ENCODE measurements around the gene PKDREJ.
"Not testable (repeated sequence)": the region's sequence is repeated elsewhere in the genome, so short reads cannot be mapped to it uniquely, and the experiment has no call there.

PKDREJ gene

GRCh38 chr22:46265627-46266026 is 2.5 kb upstream of the PKDREJ start:
- DNase-seq, result not testable (repeated sequence)

- not testable (repeated sequence) for DNase-seq
Measured at GRCh38 chr22:46264520-46264919, 1.4 kb upstream of the PKDREJ start.

GRCh38 chr22:46262449-46263215 is 511 bp downstream of the PKDREJ start:
- no peak for DNase-seq

- no peak for DNase-seq
Measured at GRCh38 chr22:46260038-46260437, 3.1 kb downstream of the PKDREJ start.

- no peak for DNase-seq
Measured at GRCh38 chr22:46259374-46259773, 3.8 kb downstream of the PKDREJ start.

- DNase-seq, result no peak
Measured at GRCh38 chr22:46256358-46256958, 6.7 kb downstream of the PKDREJ start.

- no peak for DNase-seq
Measured at GRCh38 chr22:46251816-46252380, 11.2 kb downstream of the PKDREJ start.

- DNase-seq, result no peak
Measured at GRCh38 chr22:46251266-46251665, 11.9 kb downstream of the PKDREJ start.

- DNase-seq, result no peak
Measured at GRCh38 chr22:46250783-46251125, 12.4 kb downstream of the PKDREJ start.

GRCh38 chr22:46250035-46250782 is 12.9 kb downstream of the PKDREJ start, which contains the start of gene CDPF1:
Gene CDPF1 (minus strand): TSS chr22:46250293. CDS start chr22:46248284, 2,009 bp downstream.
- peak; percentile 37 to 75 for DNase-seq

- no peak for DNase-seq
Measured at GRCh38 chr22:46247443-46247975, 15.6 kb downstream of the PKDREJ start.

- no peak for DNase-seq
Measured at GRCh38 chr22:46246178-46246577, 17.0 kb downstream of the PKDREJ start.

GRCh38 chr22:46245511-46245910 is 17.6 kb downstream of the PKDREJ start:
- DNase-seq, result no peak

- DNase-seq, result no peak
Measured at GRCh38 chr22:46244771-46245170, 18.4 kb downstream of the PKDREJ start.

- no peak for DNase-seq
Measured at GRCh38 chr22:46242076-46242475, 21.1 kb downstream of the PKDREJ start.

GRCh38 chr22:46241396-46242007 is 21.6 kb downstream of the PKDREJ start:
- DNase-seq, result no peak

GRCh38 chr22:46240907-46241306 is 22.2 kb downstream of the PKDREJ start:
- DNase-seq, result no peak

GRCh38 chr22:46240506-46240905 is 22.6 kb downstream of the PKDREJ start:
- DNase-seq, result no peak

- DNase-seq, result no peak
Measured at GRCh38 chr22:46240073-46240472, 23.1 kb downstream of the PKDREJ start.

- no peak for DNase-seq
Measured at GRCh38 chr22:46239261-46240048, 23.7 kb downstream of the PKDREJ start.

- DNase-seq, result no peak
Measured at GRCh38 chr22:46238541-46238940, 24.6 kb downstream of the PKDREJ start.
